GM19035 (cell line): Measurements from ENCODE around the gene STT3A.
A peak's percentile ranks its signal among the peaks of the same experiment; 100 is the strongest.

Source experiments
- ATAC-seq: cut with Tn5 transposase; IDR thresholded peaks from one replicate; pipeline ENCODE4 v1.9.1; 2021; ENCODE audit not compliant: unreplicated experiment

The STT3A gene

GRCh38 chr11:125587480-125587879 is 5.2 kb upstream of the STT3A start:
- no peak for ATAC-seq

- no peak for ATAC-seq
Measured at GRCh38 chr11:125588505-125588904, 4.1 kb upstream of the STT3A start.

- peak; percentile 22 for ATAC-seq
Measured at GRCh38 chr11:125591649-125592304, 875 bp upstream of the STT3A start.

- no peak for ATAC-seq
Measured at GRCh38 chr11:125593114-125593820, 615 bp downstream of the STT3A start.

- ATAC-seq: no peak
Measured at GRCh38 chr11:125594958-125595357, 2.3 kb downstream of the STT3A start.

- no peak for ATAC-seq
Measured at GRCh38 chr11:125600663-125601062, 8.0 kb downstream of the STT3A start.

- ATAC-seq: no peak
Measured at GRCh38 chr11:125603207-125603606, 10.6 kb downstream of the STT3A start.

GRCh38 chr11:125605417-125605816 is 12.8 kb downstream of the STT3A start:
- ATAC-seq: no peak

GRCh38 chr11:125609545-125609944 is 16.9 kb downstream of the STT3A start:
- ATAC-seq: no peak

GRCh38 chr11:125618383-125618782 is 25.7 kb downstream of the STT3A start:
- no peak for ATAC-seq

- no peak for ATAC-seq
Measured at GRCh38 chr11:125621995-125622394, 29.3 kb downstream of the STT3A start.

- ATAC-seq: no peak
Measured at GRCh38 chr11:125623064-125623463, 30.4 kb downstream of the STT3A start.

- no peak for ATAC-seq
Measured at GRCh38 chr11:125624756-125625213, 32.1 kb downstream of the STT3A start, which contains the start of gene CHEK1. CHEK1 (plus strand) TSS chr11:125625163; CDS start chr11:125626769, 1,606 bp downstream.

GRCh38 chr11:125625225-125625629 is 32.6 kb downstream of the STT3A start:
- no peak for ATAC-seq

GRCh38 chr11:125625630-125626287 is 33.1 kb downstream of the STT3A start:
- peak; percentile 85 for ATAC-seq

- peak; percentile 30 for ATAC-seq
Measured at GRCh38 chr11:125626288-125626950, 33.8 kb downstream of the STT3A start.

- no peak for ATAC-seq
Measured at GRCh38 chr11:125627236-125627910, 34.7 kb downstream of the STT3A start.

GRCh38 chr11:125637840-125638239 is 45.2 kb downstream of the STT3A start:
- no peak for ATAC-seq

- no peak for ATAC-seq
Measured at GRCh38 chr11:125638315-125638714, 45.7 kb downstream of the STT3A start.

- ATAC-seq: no peak
Measured at GRCh38 chr11:125645871-125646270, 53.2 kb downstream of the STT3A start.
